GM19099 (cell line): ENCODE results near the gene ANGPT4.

Experiments
- POLR2A ChIP-seq: IDR thresholded peaks from 3 replicates; pipeline ENCODE4 v1.6.1; 2011; ENCODE audit warnings: low read depth; ENCODE audit not compliant: insufficient read length; ENCODE audit errors: extremely low read depth

Gene ANGPT4

DNA sequence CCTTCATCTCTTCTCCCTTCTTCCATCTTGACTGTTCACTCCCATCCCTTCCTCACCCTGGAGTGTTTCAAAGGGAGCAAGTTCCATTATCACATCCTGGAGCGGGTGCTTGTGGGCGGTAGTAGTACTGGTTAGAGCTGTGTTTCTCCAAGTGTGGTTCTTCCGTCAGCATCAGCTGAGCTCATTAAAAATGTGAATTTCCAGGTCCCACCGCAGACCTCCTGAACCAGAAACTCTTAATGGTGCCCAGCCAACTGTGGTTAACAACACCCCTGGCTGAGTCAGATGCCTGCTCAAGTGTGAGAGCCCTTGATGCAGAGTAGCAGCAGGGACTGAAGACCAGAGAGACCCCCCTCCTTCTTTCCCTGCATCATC lies 24.4 kb downstream of the ANGPT4 start:
- TF ChIP-seq POLR2A: no peak

DNA sequence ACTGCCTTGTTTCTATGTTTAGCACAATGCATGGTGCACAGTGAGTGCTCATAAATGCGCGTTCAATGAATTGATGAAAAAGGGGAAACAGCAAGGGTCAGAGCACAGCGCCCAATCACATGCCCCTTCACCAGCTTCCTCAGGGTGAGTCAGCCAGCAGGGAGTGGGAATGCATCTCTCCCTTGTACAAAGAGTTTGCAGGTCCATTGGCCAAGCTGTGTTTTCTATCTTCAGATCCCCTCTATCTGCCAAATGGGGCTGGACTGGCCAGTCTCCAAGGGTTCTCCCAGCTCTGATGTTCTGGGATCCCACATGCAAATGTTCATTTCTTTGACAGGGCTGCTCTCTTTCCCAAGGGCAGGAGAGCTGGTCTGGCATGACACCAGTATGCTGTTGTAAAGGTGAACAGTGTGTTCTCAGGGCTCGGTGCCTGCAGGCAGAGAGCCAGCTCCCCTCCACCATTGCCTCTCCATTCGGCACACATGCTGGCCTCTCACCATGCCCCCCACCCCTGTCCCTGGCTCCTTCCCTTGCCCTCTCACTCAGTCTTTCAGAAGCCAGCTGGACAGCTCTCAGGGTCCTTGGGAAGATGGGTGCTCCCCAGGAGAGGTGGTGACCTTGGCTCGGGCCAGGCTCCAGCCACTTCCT lies 25.0 kb downstream of the ANGPT4 start:
- TF ChIP-seq POLR2A: no peak

DNA sequence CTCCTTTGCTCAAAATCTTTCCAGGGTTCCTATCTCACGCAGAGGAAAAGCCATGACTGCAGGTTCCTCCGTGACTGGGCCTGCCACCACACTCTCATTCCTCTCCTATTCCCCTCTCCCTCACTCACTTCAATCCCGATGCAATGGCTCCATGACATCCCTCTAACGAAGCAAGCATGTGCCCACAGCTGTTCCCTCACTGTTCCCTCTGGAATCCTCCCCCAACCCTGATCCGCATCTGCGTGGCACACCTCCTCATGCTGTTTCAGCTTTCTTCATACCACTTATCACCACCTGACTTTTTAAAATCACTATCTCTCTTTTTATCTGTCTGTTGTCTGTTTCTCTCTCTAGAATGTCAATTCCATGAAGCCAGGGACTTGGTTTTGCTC lies 25.5 kb downstream of the ANGPT4 start:
- TF ChIP-seq POLR2A: no peak

DNA sequence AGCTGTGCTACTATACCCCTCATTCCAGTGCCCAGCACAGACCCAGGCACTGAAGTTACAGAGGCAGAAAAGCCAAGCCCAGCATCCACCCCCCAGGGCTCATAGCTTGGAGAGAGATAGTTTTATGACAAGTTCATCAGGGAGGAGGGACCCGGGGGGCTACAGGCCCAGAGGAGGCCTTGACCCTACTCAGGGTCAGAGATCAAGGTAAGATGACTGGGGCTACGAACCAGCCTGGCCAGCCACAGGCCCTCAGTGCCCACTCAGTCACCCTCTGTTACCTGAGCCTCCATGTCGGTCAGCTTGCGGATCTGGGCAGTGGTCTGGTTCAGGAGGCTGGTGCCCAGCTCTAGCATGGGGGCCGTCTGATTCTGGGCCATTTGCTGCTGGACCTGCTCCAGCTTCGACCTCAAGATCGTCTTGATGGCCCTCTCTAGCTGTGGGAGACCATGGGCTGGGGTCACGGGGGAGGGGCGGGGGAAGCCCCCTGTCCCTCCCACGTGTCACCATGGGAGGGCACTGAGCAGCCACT lies 26.1 kb downstream of the ANGPT4 start:
- no peak for TF ChIP-seq POLR2A

DNA sequence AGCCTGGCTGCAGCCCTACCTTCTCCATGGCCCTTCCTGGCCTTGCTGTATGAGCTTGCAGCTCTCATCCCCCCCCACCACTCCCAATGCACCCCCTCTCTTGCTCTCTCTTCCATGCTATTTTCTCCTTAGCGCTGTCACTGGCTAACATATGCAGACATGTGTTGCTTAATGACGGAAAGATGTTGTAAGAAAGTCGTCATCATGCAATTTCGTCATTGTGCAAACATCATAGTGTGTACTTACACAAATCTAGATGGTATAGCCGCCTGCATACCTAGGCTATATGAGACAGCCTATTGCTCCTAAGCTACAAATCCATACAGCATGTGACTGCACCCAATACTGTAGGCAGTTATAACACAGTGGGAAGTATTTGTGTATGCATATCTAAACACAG lies 27.0 kb downstream of the ANGPT4 start:
- no peak for TF ChIP-seq POLR2A

DNA sequence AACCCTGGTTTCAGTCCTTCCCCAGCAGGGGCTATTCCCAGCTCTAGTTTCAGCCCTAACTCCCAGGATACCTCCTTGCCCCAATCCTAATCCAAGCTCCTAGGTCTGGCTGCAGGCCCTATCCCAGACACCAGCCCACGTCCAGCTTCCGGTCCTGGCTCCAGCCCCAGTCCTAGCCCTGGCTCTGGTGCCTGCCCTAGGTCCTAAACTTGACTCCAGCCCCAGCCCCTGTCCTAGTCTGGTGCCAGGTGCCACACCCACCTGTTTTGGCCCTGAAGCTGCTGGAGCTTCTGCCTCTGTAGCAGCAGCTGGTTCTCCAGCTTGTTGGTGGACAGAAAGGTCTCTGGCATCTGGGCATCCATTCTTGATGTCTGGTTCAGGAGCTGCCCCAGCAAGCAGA lies 28.1 kb downstream of the ANGPT4 start:
- no peak for TF ChIP-seq POLR2A

DNA sequence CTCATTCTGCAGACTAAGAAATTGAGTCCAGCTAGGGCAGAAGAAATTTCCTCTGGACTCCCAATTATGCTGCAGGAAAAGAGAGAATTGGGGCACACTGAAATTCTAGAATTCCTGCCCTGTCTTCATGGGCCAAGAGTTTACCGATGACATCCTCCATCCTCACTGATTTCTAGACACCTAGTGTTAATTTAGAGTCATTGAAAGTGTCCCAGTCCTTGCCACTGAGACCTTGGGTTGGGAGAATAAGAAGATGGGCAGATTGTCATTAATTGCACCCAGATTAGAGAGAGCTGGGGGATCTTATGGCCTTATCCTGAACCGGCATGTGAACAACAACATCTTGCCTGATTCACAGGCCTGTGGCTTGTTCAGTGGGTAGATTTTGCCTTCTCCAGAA lies 29.0 kb downstream of the ANGPT4 start:
- no peak for TF ChIP-seq POLR2A

DNA sequence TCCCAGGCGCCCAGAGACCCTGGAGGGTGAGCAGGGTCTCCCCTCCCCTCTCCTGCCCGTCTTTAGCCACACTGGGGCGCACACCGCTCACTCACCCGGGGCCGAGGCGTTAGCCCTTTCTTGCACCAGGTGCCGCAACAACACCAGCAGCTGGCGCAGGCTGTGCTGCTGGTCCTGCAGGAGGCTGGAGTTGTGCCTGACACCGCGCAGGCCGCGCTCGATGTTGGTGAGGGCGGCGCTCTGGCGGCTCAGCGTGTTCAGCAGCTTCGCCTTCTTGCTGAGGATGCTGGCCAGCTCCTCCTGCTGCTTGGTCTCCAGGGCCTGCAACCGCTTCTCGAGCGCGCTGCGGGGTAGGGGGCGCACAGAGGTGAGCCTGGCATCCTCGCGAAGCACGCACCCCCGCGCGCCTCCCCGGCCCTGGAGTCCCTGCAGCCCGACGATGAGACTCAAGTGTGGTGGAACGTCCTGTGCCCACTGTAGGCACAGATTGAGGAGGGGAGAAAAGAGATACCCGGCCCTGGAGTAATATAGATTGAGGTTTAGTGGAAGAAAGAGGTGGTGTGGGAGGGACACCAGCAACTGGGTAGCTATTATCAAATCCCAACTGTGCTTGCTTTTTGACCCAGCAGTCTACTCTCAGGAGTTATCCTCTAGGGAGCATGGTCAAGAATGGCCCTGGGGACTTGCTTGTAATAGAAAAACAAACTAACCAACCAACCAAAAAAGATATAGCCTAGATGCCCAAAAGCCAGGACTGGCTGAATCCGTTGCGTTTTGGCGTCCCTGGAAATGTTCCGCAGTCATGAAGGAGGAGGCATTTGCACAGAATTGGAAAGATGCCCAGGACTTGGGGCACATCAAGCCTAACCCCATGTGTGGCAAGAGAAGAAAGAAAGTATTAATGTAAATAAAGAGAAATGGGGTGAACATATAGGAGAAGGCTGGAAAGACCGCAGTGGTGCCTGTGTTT lies 30.9 kb downstream of the ANGPT4 start:
- TF ChIP-seq POLR2A: no peak

DNA sequence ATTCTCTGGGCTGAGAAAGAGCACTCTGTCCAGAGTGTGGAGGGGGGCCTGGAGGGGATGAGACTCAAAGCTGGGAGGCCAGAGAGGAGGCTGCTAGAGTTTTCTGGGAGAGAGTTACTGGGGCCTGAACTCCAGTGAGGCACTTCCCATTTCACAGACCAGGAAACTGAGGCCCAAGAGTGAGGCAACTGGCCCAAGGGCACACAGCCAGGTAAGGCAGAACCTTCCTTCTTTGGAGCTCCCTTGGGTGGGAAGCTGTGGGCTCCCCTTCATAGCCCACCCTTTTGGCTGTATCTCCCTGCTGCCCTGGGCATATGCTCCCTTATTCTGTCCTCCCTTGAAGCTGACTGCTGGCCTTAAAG lies 34.4 kb downstream of the ANGPT4 start:
- no peak for TF ChIP-seq POLR2A

DNA sequence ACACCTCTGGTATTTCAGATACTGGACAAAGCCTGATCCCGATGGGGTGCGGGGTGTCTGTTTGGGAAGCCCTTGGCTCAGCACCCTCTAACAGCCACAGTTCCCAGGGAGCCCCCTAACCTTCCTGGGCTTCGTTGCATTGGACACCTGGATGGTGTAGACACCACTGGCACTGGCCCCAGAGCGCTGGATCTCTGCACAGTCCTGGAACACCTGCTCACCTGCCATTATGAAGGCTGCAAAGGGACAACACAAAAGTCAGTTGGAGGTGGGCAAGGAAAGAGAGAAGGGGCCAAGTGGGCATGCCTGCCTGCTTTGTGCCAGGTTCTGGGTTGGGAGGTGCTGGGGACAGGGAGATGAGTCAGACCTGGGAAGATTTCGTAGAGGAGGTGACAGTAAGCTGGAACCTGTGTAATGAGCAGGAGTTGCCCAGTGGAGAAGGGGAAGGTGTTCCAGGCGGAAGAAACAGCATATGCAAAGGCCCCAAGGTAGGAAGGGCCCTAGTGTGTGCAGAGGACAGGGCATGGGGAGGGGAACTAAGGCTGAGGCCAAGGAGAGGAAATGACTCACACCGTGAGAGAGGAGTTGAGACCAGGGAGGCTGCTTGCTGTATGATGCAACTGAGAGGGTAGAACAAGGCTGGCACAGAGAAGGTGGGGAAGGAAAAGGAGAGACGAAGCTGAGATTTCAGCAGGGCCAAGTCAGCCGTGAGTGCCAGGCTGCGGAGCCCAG lies 34.9 kb downstream of the ANGPT4 start:
- no peak for TF ChIP-seq POLR2A

DNA sequence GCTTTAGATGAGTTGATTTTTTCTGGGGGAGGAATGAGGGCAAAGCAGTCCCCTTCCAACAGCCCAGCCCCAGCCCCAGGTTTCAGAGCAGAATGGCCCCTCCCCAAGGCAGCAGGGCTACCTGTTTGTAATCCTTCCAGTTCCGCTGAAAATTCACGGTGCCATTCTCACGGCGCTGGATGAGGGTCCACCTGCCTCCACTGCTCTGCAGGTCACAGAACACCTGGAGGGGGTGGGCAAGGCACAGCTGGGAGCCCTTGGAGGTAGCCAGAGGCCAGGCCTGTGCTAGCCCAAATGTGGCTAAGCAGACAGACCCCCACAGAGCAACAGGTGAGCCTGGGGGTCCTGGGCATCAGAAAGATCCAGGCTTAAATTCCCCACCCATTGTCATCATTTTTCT lies 36.5 kb downstream of the ANGPT4 start:
- no peak for TF ChIP-seq POLR2A

DNA sequence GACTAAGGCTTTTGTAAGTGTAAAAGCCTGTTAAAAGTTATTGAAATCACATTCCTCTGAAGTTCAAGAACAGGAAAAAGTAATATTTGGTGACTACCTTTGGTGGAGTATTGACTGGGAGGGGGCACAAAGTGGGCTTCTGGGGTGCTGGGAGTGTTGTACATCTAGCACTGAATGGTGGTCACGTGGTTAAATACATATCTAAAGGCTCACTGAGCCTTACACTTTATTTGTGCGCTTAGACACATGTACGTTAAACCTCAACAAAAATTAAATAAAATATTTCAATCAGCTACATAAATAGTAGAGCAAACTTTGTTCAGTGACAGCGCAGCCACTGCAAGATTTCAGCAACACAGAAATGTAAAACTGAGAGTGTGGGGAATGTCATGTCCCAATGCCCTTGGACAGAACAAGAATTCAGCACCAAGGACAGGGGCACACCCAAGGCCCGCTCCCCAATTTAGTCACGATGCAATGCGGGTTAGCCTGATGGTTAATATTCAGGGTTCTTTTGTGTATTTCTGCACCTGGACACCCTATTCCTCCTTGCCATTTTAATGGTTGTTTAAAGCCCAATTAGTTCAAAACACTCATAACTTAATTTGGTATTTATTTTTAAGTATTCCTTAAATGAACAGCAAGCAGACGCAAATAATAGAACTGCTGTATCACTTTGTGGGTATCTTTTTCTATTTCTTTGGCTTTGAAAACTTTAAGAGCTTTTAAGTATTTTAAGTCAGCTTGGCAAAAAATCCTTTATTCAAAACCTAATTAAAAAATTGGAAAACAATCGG lies 37.4 kb downstream of the ANGPT4 start:
- no peak for TF ChIP-seq POLR2A

DNA sequence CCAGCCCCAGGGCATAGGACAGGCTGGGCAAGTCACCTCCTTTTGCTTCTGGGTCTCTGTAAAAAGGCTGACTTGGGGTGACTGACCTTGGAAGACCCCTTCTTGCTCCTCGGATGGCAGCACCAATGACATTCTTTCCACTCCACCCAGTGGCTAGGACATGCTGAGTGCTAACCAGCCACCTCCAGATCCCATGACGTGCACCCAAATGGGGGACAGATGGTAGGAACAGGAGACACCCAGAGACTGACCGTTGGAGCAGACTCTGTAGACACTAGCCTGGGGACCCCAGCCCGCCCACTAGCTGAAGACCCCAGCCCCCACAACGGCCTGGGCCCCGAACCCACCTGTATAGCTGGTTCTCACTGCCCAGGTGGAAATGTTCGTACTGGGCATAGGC lies 38.3 kb downstream of the ANGPT4 start:
- TF ChIP-seq POLR2A: no peak

DNA sequence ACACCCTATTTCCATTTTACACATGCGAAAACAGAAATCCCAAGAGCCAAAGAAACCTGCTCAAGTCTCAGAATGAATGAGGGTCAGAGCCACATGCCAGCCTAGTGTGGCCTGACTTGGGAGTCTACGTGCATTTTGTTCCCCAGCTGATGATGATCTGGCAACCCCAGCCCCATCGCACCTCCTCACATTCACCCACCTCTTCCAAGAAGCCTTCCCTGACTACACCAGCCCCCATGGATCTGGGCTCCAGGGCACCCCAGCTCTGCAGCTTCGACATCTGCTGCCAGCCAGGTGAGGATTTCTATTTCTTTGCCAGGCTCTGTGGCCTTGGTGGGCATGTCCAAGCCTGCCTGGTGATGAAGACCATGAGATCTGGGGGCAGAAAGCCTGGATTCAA lies 41.0 kb downstream of the ANGPT4 start:
- TF ChIP-seq POLR2A: no peak

DNA sequence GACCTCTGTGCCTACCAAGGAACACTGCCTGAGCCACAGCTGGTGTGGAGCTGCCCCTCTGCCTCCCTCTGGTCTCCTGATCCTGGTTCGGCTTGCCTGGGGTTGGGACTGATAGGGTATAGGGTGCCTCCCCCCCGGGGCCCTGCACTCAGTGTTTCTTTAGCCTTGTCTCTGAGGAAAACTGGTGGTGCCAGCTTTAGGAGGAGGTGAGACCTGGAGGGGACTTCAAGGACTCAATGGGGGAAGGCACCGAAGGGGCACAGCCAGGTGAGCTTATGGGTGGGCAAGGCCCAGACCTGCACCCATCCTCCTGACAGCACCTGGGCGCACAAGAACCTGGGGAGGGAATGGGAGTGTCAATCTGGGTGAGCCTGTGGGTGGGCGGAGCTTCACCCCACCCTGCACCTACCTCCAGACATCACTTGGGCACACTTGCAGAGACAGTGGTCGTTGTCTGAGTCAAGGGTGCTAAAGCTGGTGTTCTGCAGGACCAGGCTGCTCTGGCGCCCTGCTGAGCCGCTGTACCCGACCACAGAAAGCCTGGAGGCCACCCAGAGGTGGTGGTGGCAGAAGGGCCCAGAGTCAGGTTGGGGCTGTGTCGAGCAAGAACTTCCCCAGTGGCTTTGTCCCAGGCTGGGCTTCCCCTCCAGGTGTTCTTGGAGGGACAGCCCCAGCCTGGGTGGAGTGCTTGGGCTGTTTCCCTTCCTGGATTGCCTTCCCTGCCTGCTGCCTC lies 42.1 kb downstream of the ANGPT4 start:
- TF ChIP-seq POLR2A: no peak
